HG02571 (cell line): ENCODE data around the gene TMEM254.
"Not testable (repeated sequence)": the region's sequence is repeated elsewhere in the genome, so short reads cannot be mapped to it uniquely, and the experiment has no call there.

Experiments
- ATAC-seq: cut with Tn5 transposase; IDR thresholded peaks from one replicate; pipeline ENCODE4 v1.9.1; 2021; ENCODE audit warnings: mild to moderate bottlenecking, moderate library complexity; ENCODE audit not compliant: unreplicated experiment

The TMEM254 gene

GRCh38 chr10:80132299-80133139 is 54.1 kb downstream of the TMEM254 start, which contains the start of gene PLAC9:
TSS of gene PLAC9 (plus strand) at chr10:80132730. CDS start at chr10:80132763, 33 bp downstream.
- ATAC-seq = no peak

- no peak for ATAC-seq
Measured at GRCh38 chr10:80133206-80133605, 54.7 kb downstream of the TMEM254 start.

- ATAC-seq = not testable (repeated sequence)
Measured at GRCh38 chr10:80133687-80134086, 55.2 kb downstream of the TMEM254 start.

GRCh38 chr10:80136134-80136571 is 57.7 kb downstream of the TMEM254 start:
- ATAC-seq = no peak

- no peak for ATAC-seq
Measured at GRCh38 chr10:80137031-80137862, 58.8 kb downstream of the TMEM254 start.

- ATAC-seq = no peak
Measured at GRCh38 chr10:80137920-80138319, 59.5 kb downstream of the TMEM254 start.

GRCh38 chr10:80139265-80139664 is 60.8 kb downstream of the TMEM254 start:
- ATAC-seq = no peak

- no peak for ATAC-seq
Measured at GRCh38 chr10:80140251-80140650, 61.8 kb downstream of the TMEM254 start.

- ATAC-seq = no peak
Measured at GRCh38 chr10:80141696-80142460, 63.4 kb downstream of the TMEM254 start.
